K562 (cell line): Measurements from ENCODE around the gene SAXO2. TPM values are rescaled to one million over a fixed set of nuclear protein-coding genes. Genes with fewer than 3 reads are reported as not detected.

Experiments used
- ATAC-seq: fragments of 200-7000 bp; cut with Tn5 transposase; 3 replicates; pipeline ENCODE4 v1.9.1; 2020; ENCODE audit warnings: moderate library complexity
- BruUV-seq: library from RNA; stranded (reverse); fragments of 400-500 nt; replicated peaks from 2 replicates; lab custom pipeline; 2021; lab: Mats Ljungman, UMichigan
- CTCF ChIA-PET: fragments of 300-600 bp; formaldehyde crosslinking; extraction: SDS; loops from one replicate; lab custom pipeline; 2021; ENCODE audit warnings: low intra/inter-chr PET ratio; lab: Yijun Ruan, JAX
- POLR2A ChIA-PET: fragments of 300-600, 350-650 bp; sonication (Branson Sonifier 250); formaldehyde crosslinking; extraction: SDS; loops from one replicate; lab custom pipeline; 2021; ENCODE audit warnings: antibody characterized with exemption, inconsistent platforms; lab: Yijun Ruan, JAX
- DNase-seq, 4 experiments: peaks; one replicate each; pipeline versions ENCODE4 v3.0.0 to v3.0.0-alpha.2; 2011 to 2018; ENCODE audit warnings: low spot score in 3 of 4, mixed read lengths in 3 of 4; ENCODE audit errors: extremely low read depth in 1 of 4
- FAIRE-seq: peaks from 2 replicates; lab custom pipeline; 2011; peaks lifted over from hg19 to GRCh38; lab: Jason Lieb, UNC
- H2AFZ ChIP-seq: 2 replicates; pipeline ENCODE4 v1.6.0; 2011; ENCODE audit warnings: low read depth, low read length, control low read depth, inconsistent platforms
- H3K27ac ChIP-seq: fragments of 200-600 bp; 3 replicates; pipeline ENCODE4 v1.8.0; 2011; ENCODE audit warnings: low read depth, mild to moderate bottlenecking, control low read depth, inconsistent platforms, low read length, moderate library complexity, mixed read lengths; ENCODE audit errors: extremely low read depth
- H3K27me3 ChIP-seq, 2 experiments: fragments of 300-600 bp in 1 of 2; 2 replicates in 1 of 2; 3 replicates in 1 of 2; pipeline versions ENCODE4 v1.6.0 to v1.8.0; 2011; ENCODE audit warnings: inconsistent platforms in 2 of 2, low read length in 2 of 2, mild to moderate bottlenecking in 1 of 2, mixed read lengths in 1 of 2, moderate library complexity in 1 of 2; ENCODE audit not compliant: control insufficient read depth in 2 of 2, insufficient read depth in 2 of 2
- H3K36me3 ChIP-seq: fragments of 300-600 bp; 3 replicates; pipeline ENCODE4 v1.8.0; 2011; ENCODE audit warnings: mild to moderate bottlenecking, low read length, inconsistent platforms; ENCODE audit not compliant: control insufficient read depth, insufficient read depth
- H3K4me1 ChIP-seq, 2 experiments: fragments of 200-600 bp in 1 of 2; replicated peaks in 1 of 2; 2 replicates in 1 of 2; 3 replicates in 1 of 2; pipeline versions ENCODE4 v1.5.1 to v1.8.0; 2011; ENCODE audit warnings: inconsistent platforms in 2 of 2, low read length in 2 of 2, mild to moderate bottlenecking in 1 of 2, mixed read lengths in 1 of 2, moderate library complexity in 1 of 2; ENCODE audit not compliant: control insufficient read depth in 2 of 2, insufficient read depth in 2 of 2
- H3K4me2 ChIP-seq: 2 replicates; pipeline ENCODE4 v1.6.1; 2011; ENCODE audit warnings: low read length, control low read depth, inconsistent platforms, mixed read lengths; ENCODE audit not compliant: insufficient read depth
- H3K4me3 ChIP-seq: fragments of 200-600 bp; sonication (generic), shearing (Covaris generic); 2 replicates; pipeline ENCODE4 v1.5.1; 2016; ENCODE audit warnings: control low read depth, inconsistent platforms
- H3K79me2 ChIP-seq: fragments of 200-600 bp; 3 replicates; pipeline ENCODE4 v1.8.0; 2011; ENCODE audit warnings: low read length, inconsistent platforms; ENCODE audit not compliant: control insufficient read depth, insufficient read depth
- H3K9ac ChIP-seq, 2 experiments: 2 replicates each; pipeline versions ENCODE4 v1.6.0 to v1.6.1; 2011; ENCODE audit warnings: low read depth in 2 of 2, low read length in 2 of 2, control low read depth in 1 of 2, inconsistent platforms in 1 of 2, mild to moderate bottlenecking in 1 of 2, mixed read lengths in 1 of 2; ENCODE audit not compliant: insufficient read depth in 1 of 2
- H3K9me1 ChIP-seq: one replicate; pipeline ENCODE4 v1.6.0; 2011; ENCODE audit warnings: inconsistent platforms, mild to moderate bottlenecking, low read length, moderate library complexity; ENCODE audit not compliant: control insufficient read depth, insufficient read depth
- H3K9me3 ChIP-seq: replicated peaks from 2 replicates; pipeline ENCODE4 v1.5.1; 2011; ENCODE audit warnings: low read depth, low read length, inconsistent platforms; ENCODE audit not compliant: control insufficient read depth, insufficient read depth
- H4K20me1 ChIP-seq: replicated peaks from 2 replicates; pipeline ENCODE4 v1.6.1; 2011; ENCODE audit warnings: low read length, inconsistent platforms, mixed read lengths; ENCODE audit not compliant: control insufficient read depth, insufficient read depth
- ARHGAP35 ChIP-seq: fragments of 450-650 bp; IDR thresholded peaks from 2 replicates; pipeline ENCODE4 v1.6.1; 2018; ENCODE audit not compliant: partially characterized antibody
- ATF1 ChIP-seq, 2 experiments: fragments of 450-650 bp in 1 of 2; IDR thresholded peaks; 2 replicates each; pipeline ENCODE4 v1.6.1; 2016; ENCODE audit warnings: missing compliant biosample characterization in 1 of 2, missing genetic modification characterization in 1 of 2
- CHCHD3 ChIP-seq: fragments of 250-450 bp; sonication (Bioruptor Pico); IDR thresholded peaks from 2 replicates; pipeline ENCODE4 v2.1.2; 2022; ENCODE audit warnings: mild to moderate bottlenecking
- CHD4 ChIP-seq: fragments of 200-600 bp; sonication (generic); IDR thresholded peaks from 3 replicates; pipeline ENCODE4 v1.6.1; 2012; ENCODE audit warnings: low read depth, mild to moderate bottlenecking, mixed read lengths, low read length, inconsistent platforms; ENCODE audit not compliant: insufficient read depth, insufficient replicate concordance, poor library complexity, severe bottlenecking
- EHMT2 ChIP-seq: fragments of 450-650 bp; IDR thresholded peaks from 2 replicates; pipeline ENCODE4 v1.6.1; 2018; ENCODE audit warnings: antibody characterized with exemption
- FOXA1 ChIP-seq: fragments of 450-650 bp; IDR thresholded peaks from 2 replicates; pipeline ENCODE4 v1.6.1; 2016; ENCODE audit warnings: mild to moderate bottlenecking, borderline replicate concordance
- GATAD2B ChIP-seq: fragments of 450-650 bp; IDR thresholded peaks from 2 replicates; pipeline ENCODE4 v1.6.1; 2017; ENCODE audit warnings: mild to moderate bottlenecking, borderline replicate concordance
- HLTF ChIP-seq: fragments of 450-650 bp; IDR thresholded peaks from 2 replicates; pipeline ENCODE4 v1.6.1; 2016
- ID3 ChIP-seq, 2 experiments: fragments of 250-450 bp in 1 of 2; fragments of 450-650 bp in 1 of 2; sonication (Bioruptor Pico) in 1 of 2; IDR thresholded peaks; 2 replicates each; pipeline versions ENCODE4 v1.6.1 to v1.8.0; 2016 to 2021; ENCODE audit warnings: mild to moderate bottlenecking in 2 of 2, moderate library complexity in 2 of 2, missing compliant biosample characterization in 1 of 2, missing genetic modification characterization in 1 of 2
- L3MBTL2 ChIP-seq: fragments of 450-650 bp; IDR thresholded peaks from 2 replicates; pipeline ENCODE4 v1.6.1; 2016; ENCODE audit warnings: mild to moderate bottlenecking, moderate library complexity
- ZBTB40 ChIP-seq, 2 experiments: fragments of 450-650 bp in 1 of 2; sonication (generic) in 1 of 2; formaldehyde crosslinking in 1 of 2; IDR thresholded peaks; 2 replicates each; pipeline versions ENCODE4 v1.7.1 to v1.9.0; 2016 to 2022; ENCODE audit warnings: inconsistent platforms in 1 of 2, mild to moderate bottlenecking in 1 of 2, missing genetic modification reagents in 1 of 2
- ZNF766 ChIP-seq: fragments of 200-800 bp; sonication (Bioruptor generic); conservative IDR thresholded peaks from 2 replicates; pipeline ENCODE4 v1.6.1; 2016; ENCODE audit warnings: missing genetic modification characterization, missing compliant biosample characterization
- WGBS: fragments of 100-300 bp; shearing (Covaris generic); methylation state at CpG from one replicate; pipeline ENCODE4 v1.1.6; 2016; ENCODE audit warnings: low coverage, mixed read lengths; ENCODE audit not compliant: insufficient coverage; ENCODE audit errors: missing lambda C conversion rate; 5-methylcytosine and 5-hydroxymethylcytosine counted together
- in situ Hi-C: fragments of 300-500 bp; cut with MboI; formaldehyde crosslinking; loops from 4 replicates; pipeline ENCODE4 v1.15.0; 2018; ENCODE audit warnings: inconsistent platforms, mixed read lengths
- intact Hi-C: fragments of 100-400 bp; cut with micrococcal nuclease; formaldehyde crosslinking; loops from 2 replicates; pipeline ENCODE4 v1.14.2; 2022
- polyA plus RNA-seq, 8 experiments: library from polyadenylated mRNA; depleted of rRNA in 4 of 8; stranded (reverse) in 5 of 8; unstranded in 3 of 8; fragments of >200 nt; fragmentation: Nextera tagmentation in 2 of 8; fragmentation: Illumina TruSeq in 1 of 8; extraction: Ambion mirVana in 2 of 8; extraction: Trizol in 1 of 8; gene quantifications; 2 replicates each; pipeline versions ENCODE4 v1.2.1 to v1.2.3, GENCODE V29; 2011 to 2014; ENCODE audit warnings: inconsistent platforms in 1 of 8, missing spikeins in 1 of 8
- total RNA-seq, 7 experiments: library from RNA; depleted of rRNA in 6 of 7; stranded (reverse); fragments of >200 nt in 6 of 7; fragmentation: Illumina TruSeq in 2 of 7; extraction: Trizol in 2 of 7; gene quantifications; 2 replicates each; pipeline versions ENCODE4 v1.2.1 to v1.2.3, GENCODE V29; 2011 to 2021; ENCODE audit warnings: low replicate concordance in 1 of 7

Gene SAXO2
- total and polyA plus RNA-seq, 9 of the 15 experiments (the other 6 are each of a cell fraction or from before 2014, with no cell fraction given), result 3.1 to 14.2 (median 8.2) TPM

GRCh38 chr15:82314769-82315518, 52.3 kb downstream of the SAXO2 start:
- WGBS, result 11% methylated on average over 8 of the region's 9 CpGs
- in situ Hi-C loops, result no loop called here
- FAIRE-seq, result no peak
- H3K4me3 ChIP-seq, result no peak overlapping the region
- intact Hi-C loops, result no loop called here
- no peak overlapping the region for H2AFZ ChIP-seq
- POLR2A ChIA-PET, result no interaction called here
- H3K9ac ChIP-seq, result no peak overlapping the region
- no peaks in the 10 kb centered on the region for H3K79me2 ChIP-seq
- CTCF ChIA-PET, result no interaction called here
- no peaks in the 10 kb centered on the region for H3K9me1 ChIP-seq
- H3K27me3 ChIP-seq, result no peaks in the 10 kb centered on the region; a peak in 1 of 5 replicates
- DNase-seq, result no peak
- no peak overlapping the region for H3K4me2 ChIP-seq
- no peaks in the 10 kb centered on the region for H3K36me3 ChIP-seq
- H4K20me1 ChIP-seq, result no peaks in the 10 kb centered on the region
- no peaks in the 10 kb centered on the region for H3K9me3 ChIP-seq
- ATAC-seq, result no peak
- BruUV-seq, result no TSS peak
- peaks cover 3 to 29% of the 10 kb centered on the region in 2 experiments; a peak in 3 of 5 replicates for H3K4me1 ChIP-seq
- no peak overlapping the region for H3K27ac ChIP-seq
- no peak for TF ChIP-seq CHD4
- no peak for TF ChIP-seq HLTF
- no peak for TF ChIP-seq ATF1 (CRISPR knock-in tag; IDR thresholded peaks at IDR 0.05)
- no peak for TF ChIP-seq ATF1 (tag; IDR thresholded peaks at IDR 0.05)
- no peak for TF ChIP-seq ARHGAP35
- no peak for TF ChIP-seq GATAD2B
- TF ChIP-seq ID3 (CRISPR knock-in tag; IDR thresholded peaks at IDR 0.05), result no peak
- no peak for TF ChIP-seq ID3 (tag; IDR thresholded peaks at IDR 0.05)
- no peak for TF ChIP-seq FOXA1
- TF ChIP-seq EHMT2, result no peak
- no peak for TF ChIP-seq ZBTB40 (IDR thresholded peaks at IDR 0.05)
- TF ChIP-seq ZBTB40 (CRISPR knock-in tag; IDR thresholded peaks at IDR 0.05), result no peak
- no peak for TF ChIP-seq CHCHD3 (CRISPR knock-in tag)
- TF ChIP-seq L3MBTL2, result no peak
- TF ChIP-seq ZNF766 (CRISPR knock-in tag), result no peak
